GM20000 (cell line): ENCODE measurements around the gene SPOUT1.
"Not testable (repeated sequence)": the region's sequence is repeated elsewhere in the genome, so short reads cannot be mapped to it uniquely, and the experiment has no call there.

Experiments
- DNase-seq: peaks from one replicate; pipeline ENCODE4 v3.0.0; 2012; ENCODE audit warnings: low spot score
- CTCF ChIP-seq: IDR thresholded peaks from 2 replicates; pipeline ENCODE4 v1.5.1; 2012; ENCODE audit warnings: mild to moderate bottlenecking, control low read depth; ENCODE audit errors: extremely low read depth, missing control alignments

Gene SPOUT1

GRCh38 chr9:128860937-128861336 is 31.3 kb upstream of the SPOUT1 start:
- no peak for DNase-seq
- no peak for TF ChIP-seq CTCF

GRCh38 chr9:128858476-128858875 is 28.9 kb upstream of the SPOUT1 start:
- DNase-seq, result not testable (repeated sequence)

GRCh38 chr9:128854454-128854853 is 24.9 kb upstream of the SPOUT1 start:
- not testable (repeated sequence) for DNase-seq

- not testable (repeated sequence) for DNase-seq
Observed at GRCh38 chr9:128852646-128853045, 23.1 kb upstream of the SPOUT1 start.

- not testable (repeated sequence) for DNase-seq
Observed at GRCh38 chr9:128851779-128852600, 22.4 kb upstream of the SPOUT1 start.

- not testable (repeated sequence) for DNase-seq
Observed at GRCh38 chr9:128851024-128851423, 21.4 kb upstream of the SPOUT1 start.

GRCh38 chr9:128847803-128848202 is 18.2 kb upstream of the SPOUT1 start:
- TF ChIP-seq CTCF, result no peak
- no peak for DNase-seq

GRCh38 chr9:128846680-128847030 is 17.1 kb upstream of the SPOUT1 start:
- peak; percentile 1 for DNase-seq
- TF ChIP-seq CTCF, result no peak

- peak; percentile 3 for DNase-seq
- TF ChIP-seq CTCF, result no peak
Observed at GRCh38 chr9:128845186-128845931, 15.8 kb upstream of the SPOUT1 start.

- DNase-seq, result peak; percentile 3
Observed at GRCh38 chr9:128843171-128843570, 13.6 kb upstream of the SPOUT1 start.
